IPS-NIHi7 (cell line): Measurements from ENCODE around the gene IFRD2.
"Not testable (repeated sequence)": the region's sequence is repeated elsewhere in the genome, so short reads cannot be mapped to it uniquely, and the experiment has no call there.

Source experiments
- DNase-seq: peaks from one replicate; pipeline ENCODE4 v3.0.0; 2012; ENCODE audit warnings: mixed read lengths; ENCODE audit errors: extremely low spot score

IFRD2 gene

GRCh38 chr3:50268276-50268675, 24.0 kb downstream of the IFRD2 start:
- no peak for DNase-seq

GRCh38 chr3:50267280-50267913, 24.8 kb downstream of the IFRD2 start:
- DNase-seq: peak; percentile 45

GRCh38 chr3:50266836-50267235, 25.4 kb downstream of the IFRD2 start:
- no peak for DNase-seq

GRCh38 chr3:50266017-50266416, 26.2 kb downstream of the IFRD2 start:
- DNase-seq: no peak

- DNase-seq: no peak
These were observed 26.7 kb downstream of the IFRD2 start for GRCh38 chr3:50265571-50265970.

GRCh38 chr3:50264964-50265485, 27.2 kb downstream of the IFRD2 start:
- peak; percentile 94 for DNase-seq

- peak; percentile 83 for DNase-seq
These were observed 27.8 kb downstream of the IFRD2 start for GRCh38 chr3:50264383-50264963.

GRCh38 chr3:50263478-50264382, 28.5 kb downstream of the IFRD2 start:
- DNase-seq: no peak

- DNase-seq: no peak
These were observed 29.5 kb downstream of the IFRD2 start for GRCh38 chr3:50262778-50263177.

GRCh38 chr3:50262200-50262599, 30.0 kb downstream of the IFRD2 start:
- not testable (repeated sequence) for DNase-seq

- DNase-seq: no peak
These were observed 30.7 kb downstream of the IFRD2 start for GRCh38 chr3:50261505-50261904.

- DNase-seq: no peak
These were observed 31.2 kb downstream of the IFRD2 start for GRCh38 chr3:50260942-50261441.

GRCh38 chr3:50260027-50260941, 31.9 kb downstream of the IFRD2 start:
- DNase-seq: peak; percentile 91

- no peak for DNase-seq
These were observed 32.7 kb downstream of the IFRD2 start for GRCh38 chr3:50259432-50260026.

- no peak for DNase-seq
These were observed 33.2 kb downstream of the IFRD2 start for GRCh38 chr3:50258979-50259378.

- DNase-seq: no peak
These were observed 34.1 kb downstream of the IFRD2 start for GRCh38 chr3:50258029-50258680.

GRCh38 chr3:50256978-50257890, 35.0 kb downstream of the IFRD2 start:
- peak; percentile 58 for DNase-seq

GRCh38 chr3:50255251-50255615, 37.0 kb downstream of the IFRD2 start:
- no peak for DNase-seq

GRCh38 chr3:50254577-50255250, 37.5 kb downstream of the IFRD2 start:
- no peak for DNase-seq
